ENCODE data around the gene APOBEC2.

The APOBEC2 gene

GRCh38 chr6:41042226-41043055, 10.6 kb upstream of the APOBEC2 start, which contains the start of gene TSPO2:
Gene TSPO2, plus strand, starts transcription at chr6:41042467. Its CDS starts 519 bp downstream, at chr6:41042986.
- no peak within 1 kb of the TSS for H3K4me3 ChIP-seq (IDR thresholded peaks at IDR 0.05; ENCODE audit: insufficient read depth, low read depth, low read length)
- no peak within 1 kb of the TSS for H3K4me2 ChIP-seq
- no peak for TF ChIP-seq CTCF (conservative IDR thresholded peaks at IDR 0.05; ENCODE audit: low read depth, low read length)

GRCh38 chr6:41043151-41043550, 9.9 kb upstream of the APOBEC2 start:
- Histone ChIP-seq H2AFZ (ENCODE audit: low read depth) (no peak overlapping the region), H3K27me3 (ENCODE audit: insufficient read depth, low read depth) (no peaks in the 10 kb centered on the region), H3K4me1 (ENCODE audit: low read depth, poor library complexity, severe bottlenecking) (no peaks in the 10 kb centered on the region), H3K4me3 (IDR thresholded peaks at IDR 0.05; ENCODE audit: insufficient read depth, low read depth, low read length) (no peak overlapping the region), H4K20me1 (ENCODE audit: insufficient read depth) (no peaks in the 10 kb centered on the region), H3K79me2 (ENCODE audit: insufficient read depth, low read depth) (no peaks in the 10 kb centered on the region), H3K36me3 (ENCODE audit: insufficient read depth) (no peaks in the 10 kb centered on the region), H3K4me2 (no peak overlapping the region), H3K27ac (no peak overlapping the region), H3K9ac (no peak overlapping the region)
- no peak for TF ChIP-seq CTCF (conservative IDR thresholded peaks at IDR 0.05; ENCODE audit: low read depth, low read length)

More at GRCh38 chr6:41042226-41043055, 10.6 kb upstream of the APOBEC2 start, which contains the start of gene TSPO2:
- no peaks in the 10 kb centered on the region for H3K36me3 ChIP-seq (ENCODE audit: insufficient read depth)
- no peaks in the 10 kb centered on the region for H4K20me1 ChIP-seq (ENCODE audit: insufficient read depth)
- no peak within 1 kb of the TSS for H2AFZ ChIP-seq (ENCODE audit: low read depth)
- no peaks in the 10 kb centered on the region for H3K4me1 ChIP-seq (ENCODE audit: low read depth, poor library complexity, severe bottlenecking)
- H3K9ac ChIP-seq: no peak within 1 kb of the TSS
- H3K79me2 ChIP-seq (ENCODE audit: insufficient read depth, low read depth): no peaks in the 10 kb centered on the region
- no peak within 1 kb of the TSS for H3K27ac ChIP-seq
- H3K27me3 ChIP-seq (ENCODE audit: insufficient read depth, low read depth): no peaks in the 10 kb centered on the region

GRCh38 chr6:41045664-41046063, 7.3 kb upstream of the APOBEC2 start:
- H3K27me3 ChIP-seq (ENCODE audit: insufficient read depth, low read depth): no peaks in the 10 kb centered on the region
- no peaks in the 10 kb centered on the region for H3K36me3 ChIP-seq (ENCODE audit: insufficient read depth)
- H4K20me1 ChIP-seq (ENCODE audit: insufficient read depth): no peaks in the 10 kb centered on the region
- H2AFZ ChIP-seq (ENCODE audit: low read depth): no peak overlapping the region
- no peak overlapping the region for H3K4me2 ChIP-seq
- TF ChIP-seq CTCF (conservative IDR thresholded peaks at IDR 0.05; ENCODE audit: low read depth, low read length): no peak
- no peaks in the 10 kb centered on the region for H3K4me1 ChIP-seq (ENCODE audit: low read depth, poor library complexity, severe bottlenecking)
- no peak overlapping the region for H3K27ac ChIP-seq
- no peaks in the 10 kb centered on the region for H3K79me2 ChIP-seq (ENCODE audit: insufficient read depth, low read depth)
- no peak overlapping the region for H3K4me3 ChIP-seq (IDR thresholded peaks at IDR 0.05; ENCODE audit: insufficient read depth, low read depth, low read length)
- H3K9ac ChIP-seq: no peak overlapping the region

- TF ChIP-seq CTCF (conservative IDR thresholded peaks at IDR 0.05; ENCODE audit: low read depth, low read length): no peak
- Histone ChIP-seq H4K20me1 (ENCODE audit: insufficient read depth) (no peaks in the 10 kb centered on the region), H3K4me2 (no peak overlapping the region), H3K27me3 (ENCODE audit: insufficient read depth, low read depth) (no peaks in the 10 kb centered on the region), H3K27ac (no peak overlapping the region), H2AFZ (ENCODE audit: low read depth) (no peak overlapping the region), H3K4me3 (IDR thresholded peaks at IDR 0.05; ENCODE audit: insufficient read depth, low read depth, low read length) (no peak overlapping the region), H3K9ac (no peak overlapping the region), H3K36me3 (ENCODE audit: insufficient read depth) (no peaks in the 10 kb centered on the region), H3K4me1 (ENCODE audit: low read depth, poor library complexity, severe bottlenecking) (no peaks in the 10 kb centered on the region), H3K79me2 (ENCODE audit: insufficient read depth, low read depth) (no peaks in the 10 kb centered on the region)
These were observed 6.9 kb upstream of the APOBEC2 start for GRCh38 chr6:41046084-41046483.
